ENCODE results near the gene ITGB1. TPM values are rescaled to one million over a fixed set of nuclear protein-coding genes. Genes with fewer than 3 reads are reported as not detected.
"Not testable (repeated sequence)": the region's sequence is repeated elsewhere in the genome, so short reads cannot be mapped to it uniquely, and the experiment has no call there.

The ITGB1 gene
- total RNA-seq, result 1,657 and 1,756 TPM in 2 replicates

DNA sequence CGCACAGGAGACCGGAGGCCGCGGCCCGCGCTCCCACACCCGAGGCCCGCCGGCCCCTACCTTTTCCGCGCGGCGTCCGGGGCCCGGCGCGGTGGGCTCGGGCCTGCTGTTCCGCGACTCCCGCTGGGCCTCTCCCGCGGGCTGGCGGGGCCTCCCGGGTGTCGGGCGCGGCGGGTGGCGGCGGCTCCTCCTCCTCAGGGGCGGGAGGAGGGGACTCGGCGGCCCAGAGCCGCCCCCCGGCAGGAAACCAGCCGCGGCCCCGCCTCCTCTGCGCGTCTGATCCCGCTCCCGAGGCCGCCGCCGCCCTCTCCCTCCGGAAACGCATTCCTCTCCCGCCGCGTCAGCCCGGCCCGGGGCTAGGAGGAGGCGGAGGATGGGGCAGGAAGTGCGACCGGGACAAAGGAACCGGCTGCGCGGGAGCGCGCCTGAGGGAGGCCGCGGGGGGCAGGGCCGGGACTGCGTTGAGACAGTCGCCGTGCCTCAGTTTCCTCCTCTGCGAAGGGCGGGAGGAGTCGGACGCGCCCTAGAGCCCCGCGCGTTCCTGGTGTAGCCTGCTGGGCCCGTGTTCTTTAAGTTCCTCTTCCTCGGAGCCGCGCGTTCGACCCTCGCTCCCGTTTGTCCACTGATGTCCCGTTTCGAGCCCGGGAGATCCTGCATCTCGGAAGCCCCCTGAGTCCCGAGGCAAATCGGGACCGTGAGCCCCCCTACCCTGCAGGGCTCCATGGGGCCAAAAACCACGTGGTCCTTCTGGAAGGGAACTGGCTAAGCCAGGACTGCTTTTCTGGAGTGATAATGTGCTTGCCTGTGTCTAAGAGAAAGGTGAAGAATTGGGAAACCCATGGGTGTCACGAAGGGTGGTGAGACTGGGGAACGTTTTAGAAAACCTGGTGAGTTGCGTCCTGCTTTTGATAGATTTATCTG lies at the start of gene ITGB1:
ITGB1 (minus strand) TSS at position 146 of the 921 bp plus-strand sequence. CDS start 22,672 bp downstream, outside the sequence.
- peak; percentile 97 for DNase-seq

DNA sequence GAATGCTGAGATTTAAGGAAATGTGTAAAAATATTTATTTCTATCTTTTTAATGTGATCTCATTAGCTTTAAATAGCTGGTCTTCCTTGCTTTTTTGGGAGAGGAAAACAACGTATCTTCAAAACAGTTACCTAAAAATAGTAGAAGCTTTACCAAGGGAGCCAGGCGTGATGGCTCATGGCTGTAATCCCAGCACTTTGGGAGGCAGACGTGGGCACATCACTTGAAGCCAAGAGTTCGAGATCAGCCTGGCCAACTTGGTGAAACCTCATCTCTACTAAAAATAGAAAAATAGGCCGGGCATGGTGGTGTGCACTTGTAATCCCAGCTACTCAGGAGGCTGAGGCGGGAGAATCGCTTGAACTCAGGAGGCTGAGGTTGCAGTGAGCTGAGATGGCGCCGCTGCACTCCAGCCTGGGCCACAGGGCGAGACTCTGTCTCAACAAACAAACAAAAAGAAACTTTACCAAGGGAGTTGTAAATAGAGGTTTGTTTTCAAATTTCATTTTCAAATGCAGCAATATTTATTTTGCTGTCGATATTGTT lies 48.4 kb upstream of the ITGB1 start:
- DNase-seq, result no peak

DNA sequence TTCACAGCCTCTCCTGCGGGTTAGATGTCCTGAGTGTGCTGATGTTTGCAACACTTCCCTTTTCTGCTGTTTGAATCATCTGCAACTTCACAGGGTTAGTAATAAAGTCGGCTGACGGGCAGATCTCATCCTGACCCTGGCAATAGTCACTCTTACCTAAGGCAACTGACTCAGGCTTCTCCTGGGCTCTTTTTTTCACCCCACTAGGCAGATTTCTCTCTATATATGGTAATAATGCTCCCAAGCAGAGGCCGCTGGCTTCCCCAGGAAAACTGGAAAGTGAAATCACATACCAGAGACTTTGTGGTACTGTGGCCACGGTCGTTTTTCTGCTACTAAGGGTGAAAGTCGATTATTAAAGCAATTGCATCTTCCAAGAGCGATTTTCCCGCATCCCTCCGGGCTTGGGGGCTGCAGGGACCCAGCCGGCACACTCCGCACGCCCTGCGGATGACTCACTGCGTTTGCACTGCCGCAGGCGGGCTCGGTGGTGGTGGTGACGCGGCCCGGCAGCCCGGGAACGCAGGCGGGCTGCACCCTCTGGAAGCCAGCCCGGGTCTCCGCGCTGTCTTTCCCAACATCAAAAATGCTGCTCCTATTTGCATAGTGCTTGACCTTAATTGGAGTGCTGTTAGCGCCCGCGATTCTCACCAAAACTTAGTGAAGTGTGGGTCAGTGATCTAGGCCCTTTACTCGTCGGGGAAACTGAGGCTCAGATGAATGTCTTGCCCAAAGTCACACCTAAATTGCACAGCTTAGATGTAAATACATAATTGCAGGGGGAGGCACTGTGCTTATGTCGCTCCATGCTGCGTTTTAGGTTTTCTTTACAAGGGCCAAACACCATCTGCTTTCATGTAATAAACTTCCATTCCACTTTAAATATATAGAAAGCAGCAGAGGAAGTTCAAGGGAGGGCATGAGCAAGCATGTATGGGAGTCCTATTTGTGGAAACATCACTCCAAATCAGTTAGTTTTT lies 47.6 kb upstream of the ITGB1 start:
- DNase-seq, result peak; percentile 88

DNA sequence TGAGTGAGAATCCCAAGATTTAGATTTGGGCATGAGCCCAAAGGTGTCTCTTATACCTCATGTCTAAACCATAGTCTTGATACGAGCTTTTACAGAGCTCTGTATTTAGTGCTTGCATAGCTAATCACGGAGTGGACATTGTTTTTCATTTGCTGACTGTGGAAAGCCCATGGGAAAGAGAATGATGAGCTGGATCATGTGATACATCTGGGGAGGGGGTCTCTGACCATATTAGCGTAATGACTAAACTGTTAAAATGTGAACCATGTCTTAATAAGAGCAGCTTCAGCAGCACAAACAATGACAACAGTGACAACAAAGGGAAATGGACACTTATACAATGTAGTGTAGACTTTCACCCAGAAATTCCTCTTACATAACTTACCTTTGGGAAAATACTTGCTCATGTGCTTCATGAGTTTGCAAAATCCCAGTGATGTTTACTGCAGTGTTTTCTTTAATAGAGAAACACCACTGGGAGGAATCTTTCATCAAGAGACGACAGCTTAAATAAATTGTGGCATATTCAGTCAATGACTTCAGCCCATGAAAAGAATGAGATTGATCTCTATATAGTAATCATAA lies 44.0 kb upstream of the ITGB1 start:
- no peak for DNase-seq

DNA sequence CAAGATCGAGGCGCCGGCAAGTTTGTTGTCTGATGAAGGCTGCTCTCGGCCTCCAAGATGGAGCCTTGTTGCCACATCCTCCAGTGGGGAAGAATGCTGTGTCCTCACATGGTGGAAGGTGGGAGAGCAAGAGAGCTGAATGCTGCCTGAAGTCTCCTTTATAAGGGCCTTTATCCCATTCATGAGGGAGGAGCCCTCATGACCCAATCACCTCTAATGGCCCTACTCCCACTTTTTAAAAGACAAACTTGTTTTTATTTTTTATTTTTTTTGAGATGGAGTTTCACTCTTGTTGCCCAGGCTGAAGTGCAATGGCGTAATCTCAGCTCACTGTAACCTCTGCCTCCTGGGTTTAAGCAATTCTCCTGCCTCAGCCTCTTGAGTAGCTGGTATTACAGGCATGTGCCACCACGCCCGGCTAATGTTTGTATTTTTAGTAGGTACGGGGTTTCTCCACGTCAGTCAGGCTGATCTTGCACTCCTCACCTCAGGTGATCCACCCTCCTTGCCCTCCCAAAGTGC lies 40.1 kb upstream of the ITGB1 start:
- DNase-seq, result not testable (repeated sequence)

DNA sequence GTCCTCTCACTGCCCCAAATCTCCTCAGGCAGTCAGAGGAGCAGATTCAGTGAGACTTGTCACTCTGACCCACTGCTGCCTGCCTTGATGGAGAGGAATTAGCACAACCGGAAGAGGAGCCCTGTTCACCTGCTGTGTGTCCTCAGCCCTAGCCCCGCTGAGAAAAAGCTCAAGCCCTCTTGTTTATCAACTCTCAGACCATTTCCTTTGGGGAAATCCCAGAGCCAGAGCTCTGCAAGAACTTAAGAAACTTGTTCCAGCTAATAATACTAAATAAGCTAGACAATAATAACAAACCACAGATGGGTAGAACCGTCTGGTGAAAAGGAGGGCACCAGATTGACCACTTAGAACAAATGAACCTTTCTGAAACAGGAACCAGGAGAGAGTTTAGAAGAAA lies 37.7 kb upstream of the ITGB1 start:
- peak; percentile 60 for DNase-seq

DNA sequence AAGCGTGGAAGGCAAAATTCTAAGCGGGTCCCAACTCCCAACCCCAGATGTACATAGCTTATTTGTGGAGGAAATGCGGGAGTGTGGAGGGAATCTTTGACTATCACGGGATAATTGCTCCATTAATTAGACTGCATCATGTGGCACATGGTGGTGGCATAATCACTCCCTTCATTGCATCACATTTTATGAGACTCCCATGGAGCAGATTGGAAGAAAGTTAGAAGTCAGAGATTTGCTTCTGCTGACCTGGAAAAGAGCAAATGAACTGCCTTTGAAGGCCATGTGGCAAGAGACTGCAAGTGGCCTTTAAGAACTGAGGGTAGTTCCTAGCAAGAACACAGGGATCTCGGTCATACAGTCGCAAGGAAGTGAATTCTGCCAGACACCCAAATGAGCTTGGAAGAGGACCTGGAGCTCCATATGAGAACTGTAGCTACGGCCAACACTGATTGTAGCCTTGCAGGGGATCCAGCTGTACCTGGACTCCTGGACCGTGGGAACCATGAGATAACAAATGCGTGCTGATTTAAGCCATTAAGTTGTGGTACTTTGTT lies 37.1 kb upstream of the ITGB1 start:
- DNase-seq, result no peak

DNA sequence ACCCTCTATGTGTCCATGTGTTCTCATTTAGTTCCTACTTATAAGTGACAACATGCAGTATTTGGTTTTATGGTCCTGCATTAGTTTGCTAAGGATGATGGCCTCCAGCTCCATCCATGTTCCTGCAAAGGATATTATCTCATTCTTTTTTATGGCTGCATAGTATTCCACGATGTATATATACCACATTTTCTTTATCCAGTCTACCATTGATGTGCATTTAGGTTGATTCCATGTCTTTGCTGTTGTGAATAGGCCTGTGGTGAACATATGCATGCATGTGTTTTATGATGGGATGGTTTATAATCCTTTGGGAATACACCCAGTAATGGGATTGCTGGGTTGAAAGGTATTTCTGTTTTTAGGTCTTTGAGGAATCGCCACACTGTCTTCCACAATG lies 36.6 kb upstream of the ITGB1 start:
- DNase-seq, result not testable (repeated sequence)

DNA sequence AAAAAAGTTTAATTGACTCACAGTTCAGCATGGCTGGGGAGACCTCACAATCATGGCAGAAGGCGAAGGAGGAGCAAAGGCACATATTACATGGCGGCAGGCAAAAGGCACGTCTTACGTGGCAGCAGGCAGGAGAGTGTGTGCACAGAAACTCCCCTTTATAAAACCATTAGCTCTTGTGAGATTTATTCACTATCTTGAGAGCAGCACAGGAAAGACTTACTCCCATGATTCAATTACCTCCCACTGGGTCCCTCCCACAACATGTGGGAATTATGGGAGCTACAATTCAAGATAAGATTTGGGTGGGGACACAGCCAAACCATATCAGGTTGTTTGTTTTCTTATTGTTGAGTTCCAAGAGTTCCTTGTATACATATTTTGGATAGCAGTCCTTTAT lies 34.3 kb upstream of the ITGB1 start:
- DNase-seq, result not testable (repeated sequence)

DNA sequence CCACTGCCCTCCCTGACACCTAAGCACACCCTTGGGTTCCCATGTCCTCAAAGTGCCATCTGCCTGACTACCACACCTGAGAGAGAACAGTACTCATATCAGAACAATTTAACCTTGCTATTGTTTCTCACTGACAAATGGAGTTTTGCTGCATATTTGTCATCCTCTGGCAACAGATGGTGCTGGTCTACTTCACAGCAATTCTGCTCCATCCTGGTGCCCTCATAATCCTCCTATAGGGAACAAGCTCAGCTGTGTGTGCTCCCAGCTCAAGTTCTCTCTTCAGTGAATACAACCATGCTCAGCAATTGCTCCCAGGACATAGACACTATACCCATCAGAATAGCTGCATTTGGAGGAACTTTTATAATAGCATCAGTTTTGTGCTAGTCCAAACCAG lies 32.8 kb upstream of the ITGB1 start:
- DNase-seq, result no peak

DNA sequence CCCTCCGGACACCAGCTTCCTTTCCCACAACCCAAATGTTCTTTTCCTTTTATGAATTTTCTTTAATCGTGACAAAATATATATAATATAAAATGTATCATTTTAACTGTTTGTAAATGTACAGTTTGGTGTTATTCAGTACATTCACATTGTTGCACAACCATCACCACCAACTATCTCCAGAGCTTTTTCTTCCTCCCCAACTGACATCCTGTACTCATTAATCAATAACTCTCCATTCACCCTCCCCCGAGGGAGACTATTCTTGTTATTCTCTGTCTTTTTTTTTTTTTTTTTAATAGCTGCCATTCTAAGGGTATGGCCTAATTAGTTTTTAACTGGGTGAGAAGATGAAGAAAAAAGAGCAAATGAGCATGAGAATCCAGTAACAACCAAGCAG lies 30.6 kb upstream of the ITGB1 start:
- no peak for DNase-seq

DNA sequence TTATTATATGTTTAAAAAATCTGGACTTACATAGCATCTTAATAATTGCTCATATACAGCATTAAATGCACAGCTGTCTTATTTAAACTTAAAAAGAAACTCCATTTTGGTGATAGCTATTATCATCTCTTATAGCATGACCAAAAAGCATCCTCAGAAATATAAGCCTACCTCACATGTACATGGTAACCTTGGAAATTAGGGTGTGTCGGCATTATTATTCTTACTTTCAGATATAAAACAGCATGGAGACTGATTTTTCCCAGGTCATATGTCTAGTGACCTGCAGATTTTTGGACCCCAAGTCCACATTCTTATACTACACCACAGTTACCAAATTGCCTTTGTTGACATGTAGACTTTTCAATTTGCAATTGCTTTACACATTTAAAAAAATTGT lies 29.1 kb upstream of the ITGB1 start:
- no peak for DNase-seq

DNA sequence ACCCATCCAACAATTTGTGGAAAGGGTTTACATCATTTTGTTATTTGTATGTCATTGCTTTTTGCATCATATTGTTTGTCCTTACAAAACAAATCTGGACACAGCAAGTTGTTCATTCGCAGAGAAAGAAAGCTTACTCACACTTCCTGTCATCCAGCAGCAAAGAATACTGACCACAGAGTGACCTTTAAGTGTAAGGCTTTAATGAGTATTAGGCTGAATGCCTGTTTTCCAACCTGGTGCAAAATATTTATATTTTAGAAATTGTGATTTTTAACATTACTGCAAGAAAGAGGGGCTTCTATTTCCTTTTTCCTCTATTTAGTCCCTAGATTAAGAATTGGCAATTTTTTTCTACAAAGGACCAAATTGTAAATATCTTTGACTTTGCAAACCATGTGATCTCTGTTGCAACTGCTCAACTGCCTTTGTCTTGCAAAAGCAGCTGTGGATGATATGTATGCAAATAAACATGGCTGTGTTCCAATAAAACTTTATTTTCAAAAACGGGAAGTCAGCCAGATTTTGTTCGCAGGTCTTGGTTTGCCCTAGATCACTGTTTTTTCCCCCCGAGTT lies 27.8 kb upstream of the ITGB1 start:
- DNase-seq, result peak; percentile 87

DNA sequence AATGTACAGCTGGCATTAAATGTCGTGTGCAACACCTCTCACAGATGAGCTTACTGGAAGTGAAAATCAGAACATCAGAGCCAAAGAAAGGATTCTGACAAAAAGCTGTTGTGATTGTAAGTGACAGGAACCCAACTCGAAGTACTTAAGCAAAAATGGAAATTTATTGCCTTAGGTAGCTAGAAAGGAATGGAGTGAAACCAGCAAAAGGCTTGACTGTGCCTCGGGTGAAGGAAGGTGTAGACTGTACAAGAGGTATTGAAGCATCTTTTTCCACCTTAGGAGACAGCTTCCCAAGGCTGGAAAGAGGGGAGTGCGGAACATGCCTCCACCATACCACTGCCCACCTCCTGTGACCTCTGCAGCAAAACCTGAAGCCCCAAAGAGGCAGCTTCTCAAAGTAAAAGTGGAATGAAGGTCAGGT lies 27.3 kb upstream of the ITGB1 start:
- DNase-seq, result no peak

DNA sequence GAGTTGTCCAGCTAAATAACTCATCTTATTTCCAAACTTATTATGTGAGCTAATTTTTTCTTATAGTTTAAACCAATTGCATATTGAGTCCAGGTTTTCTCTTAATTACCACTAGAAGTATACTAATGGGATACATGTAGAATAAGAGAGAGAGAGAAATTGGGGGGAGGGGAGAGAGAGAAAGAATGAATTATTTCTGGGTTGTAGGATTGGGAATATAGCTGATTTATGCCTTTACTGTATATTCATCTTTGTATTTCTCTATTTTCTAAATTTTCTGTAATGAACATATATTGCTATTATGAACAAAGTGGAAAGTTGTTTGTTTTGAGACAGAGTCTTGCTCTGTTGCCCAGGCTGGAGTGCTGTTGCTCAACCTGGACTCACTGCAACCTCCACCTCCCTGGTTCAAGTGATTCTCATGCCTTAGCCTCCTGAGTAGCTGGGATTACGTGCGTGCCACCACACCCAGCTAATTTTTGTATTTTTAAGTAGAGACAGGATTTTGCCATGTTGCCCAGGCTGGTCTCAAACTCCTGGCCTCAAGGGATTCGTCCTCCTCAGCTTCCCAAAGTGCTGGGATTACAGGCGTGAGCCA lies 26.1 kb upstream of the ITGB1 start:
- no peak for DNase-seq

DNA sequence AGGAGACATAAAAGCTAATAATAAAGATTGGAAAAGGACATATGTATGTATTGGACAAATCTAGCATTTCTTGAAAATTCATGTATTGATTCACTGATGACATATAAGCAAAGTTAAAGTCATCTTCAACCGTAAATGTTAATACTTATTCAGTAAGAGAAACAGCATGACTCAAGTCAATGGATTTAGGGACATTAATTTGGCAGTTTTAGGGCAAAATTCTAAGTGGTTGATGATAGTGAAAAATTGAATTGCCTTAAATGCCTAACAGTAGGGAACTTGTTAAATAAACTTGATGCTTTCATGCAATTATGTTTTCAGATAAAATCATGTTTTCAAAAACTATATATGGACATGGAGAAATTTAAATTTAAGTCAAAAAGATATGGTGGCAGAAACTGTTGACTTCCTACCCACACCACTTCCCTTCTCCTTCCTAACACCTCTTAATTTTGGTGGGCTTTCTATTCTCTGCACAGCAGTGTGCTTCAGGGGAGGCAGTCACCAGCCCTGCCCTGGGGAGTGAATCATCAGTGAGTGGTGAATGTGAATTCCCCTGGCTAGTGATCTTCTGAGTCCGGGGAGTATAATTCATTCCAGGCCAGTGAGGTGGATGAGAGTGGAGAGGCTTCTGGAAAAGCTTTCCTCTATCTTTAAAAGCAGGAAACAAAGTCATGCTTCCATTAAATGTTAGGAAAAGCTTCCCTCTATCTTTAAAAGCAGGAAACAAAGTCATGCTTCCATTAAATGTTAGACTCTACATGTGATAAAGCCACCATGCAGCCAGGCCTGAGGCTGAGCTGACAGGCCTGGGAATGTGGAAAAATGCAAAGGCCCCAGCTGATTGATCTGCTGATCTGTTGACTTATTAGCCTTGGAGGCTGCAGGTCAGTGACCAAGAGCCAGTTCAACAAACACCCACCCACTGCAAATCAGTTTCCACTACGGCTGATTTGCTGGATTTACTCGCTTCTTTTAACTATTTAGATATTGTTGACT lies 25.2 kb upstream of the ITGB1 start:
- DNase-seq, result peak; percentile 81

DNA sequence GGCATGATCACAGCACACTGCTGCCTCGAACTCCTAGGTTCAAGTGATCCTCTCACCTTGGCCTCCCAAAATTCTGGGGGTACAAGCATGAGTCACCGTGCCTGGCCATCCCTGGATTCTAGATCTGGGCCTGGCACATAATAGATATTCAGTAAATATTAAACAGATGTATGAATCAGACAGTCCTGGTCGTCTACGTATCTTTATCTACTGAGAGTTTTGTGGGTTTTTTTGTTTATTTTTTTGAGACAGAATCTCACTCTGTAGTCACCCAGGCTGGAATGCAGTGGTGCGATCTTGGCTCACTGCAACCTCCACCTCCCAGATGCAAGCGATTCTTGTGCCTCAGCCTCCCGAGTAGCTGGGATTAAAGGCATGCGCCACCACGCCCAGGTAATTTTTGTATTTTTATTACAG lies 24.3 kb upstream of the ITGB1 start:
- peak; percentile 42 for DNase-seq

DNA sequence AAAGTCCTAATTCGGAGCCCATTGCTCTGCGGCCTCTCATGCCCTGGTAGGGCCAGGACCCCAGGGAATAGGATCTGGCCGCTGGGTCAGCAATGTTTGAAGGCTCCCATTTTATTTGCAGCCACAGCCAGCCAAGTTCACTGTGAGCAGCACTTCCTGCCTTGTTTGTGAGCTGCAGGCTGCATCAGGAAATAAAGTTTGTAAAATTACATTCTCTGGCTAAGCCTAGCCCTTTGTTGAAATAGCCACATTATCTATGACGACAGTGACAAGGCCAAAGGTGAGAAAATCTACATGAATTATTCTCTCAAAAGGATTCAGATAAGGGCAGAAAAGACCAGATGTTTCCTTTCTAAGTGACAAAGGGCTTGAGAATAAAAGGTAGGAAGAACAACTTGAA lies 23.7 kb upstream of the ITGB1 start:
- peak; percentile 95 for DNase-seq

DNA sequence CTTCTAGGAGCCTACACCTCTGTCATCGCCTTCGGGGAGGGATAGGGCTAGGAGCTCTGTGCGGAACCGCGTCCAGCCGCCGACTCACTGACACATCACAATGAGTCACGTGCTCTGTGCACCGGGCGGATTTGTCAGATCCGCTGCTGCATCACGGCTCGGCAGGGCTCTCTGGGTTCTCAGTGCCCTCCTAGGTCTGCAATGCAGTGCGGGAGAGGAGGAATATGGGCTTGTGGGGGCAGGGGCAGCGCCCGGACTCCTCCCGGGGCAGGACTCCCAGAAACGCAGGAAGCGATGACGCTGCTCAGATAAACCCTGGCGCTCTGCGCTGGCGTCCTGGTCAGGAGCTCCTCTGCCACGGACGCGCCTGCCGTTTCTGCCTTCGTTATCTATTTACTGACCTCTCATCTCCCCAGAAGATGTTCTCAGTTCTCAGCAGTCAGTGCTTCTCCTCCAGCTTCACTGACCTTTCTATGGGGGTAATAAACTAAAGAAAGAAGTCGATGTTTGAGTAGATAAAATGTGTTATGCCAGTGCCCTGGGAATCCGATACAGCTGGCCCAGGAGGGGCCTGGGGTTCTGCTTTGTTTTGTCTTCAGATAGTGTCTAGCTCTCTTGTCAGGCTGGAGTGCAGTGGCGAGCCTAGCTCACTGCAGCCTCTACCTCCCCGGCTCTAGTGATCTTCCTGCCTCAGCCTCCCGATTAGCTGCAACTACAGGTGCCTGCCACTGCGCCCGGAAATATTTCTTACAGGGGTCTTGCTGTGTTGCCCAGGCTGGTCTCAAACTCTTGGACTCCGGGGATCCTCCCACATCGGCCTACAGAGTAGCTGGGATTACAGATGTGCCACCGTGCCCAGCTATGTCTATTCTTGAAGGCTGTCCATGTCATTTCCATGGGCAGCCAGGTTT lies 22.8 kb upstream of the ITGB1 start:
- peak; percentile 99 for DNase-seq

Data from dermis blood vessel endothelial cell (primary cell).